K562 (cell line): Measurements from ENCODE around the gene ZFR2. TPM values are rescaled to one million over a fixed set of nuclear protein-coding genes. Genes with fewer than 3 reads are reported as not detected.
A peak's percentile ranks its signal among the peaks of the same experiment; 100 is the strongest.

Experiments
- CEBPB ChIP-seq: fragments of 450-650 bp; IDR thresholded peaks from 2 replicates; pipeline ENCODE4 v1.6.1; 2016; ENCODE audit warnings: missing genetic modification characterization, missing compliant biosample characterization
- CHD1 ChIP-seq: fragments of 200-600 bp; sonication (generic); IDR thresholded peaks from one replicate; pipeline ENCODE4 v1.6.1; 2012; ENCODE audit warnings: mild to moderate bottlenecking, moderate library complexity, low read length, inconsistent platforms
- CSDE1 ChIP-seq, 2 experiments: fragments of 450-650 bp; IDR thresholded peaks; 2 replicates each; pipeline ENCODE4 v1.6.1; 2016; ENCODE audit warnings: mild to moderate bottlenecking in 1 of 2
- EP400 ChIP-seq: fragments of 450-650 bp; IDR thresholded peaks from 2 replicates; pipeline ENCODE4 v1.6.1; 2017; ENCODE audit warnings: antibody characterized with exemption, mild to moderate bottlenecking, moderate library complexity
- FOXA3 ChIP-seq, 2 experiments: fragments of 450-650 bp in 1 of 2; sonication (generic) in 1 of 2; formaldehyde crosslinking; IDR thresholded peaks in 1 of 2; conservative IDR thresholded peaks in 1 of 2; 2 replicates each; pipeline versions ENCODE4 v1.4.0 to v1.8.0; 2020 to 2022; ENCODE audit warnings: mild to moderate bottlenecking in 2 of 2, missing genetic modification reagents in 1 of 2
- IFI16 ChIP-seq: fragments of 250-450 bp; sonication (Bioruptor Pico); IDR thresholded peaks from 2 replicates; pipeline ENCODE4 v2.1.2; 2022; ENCODE audit warnings: mild to moderate bottlenecking, inconsistent platforms
- NELFE ChIP-seq: IDR thresholded peaks from 2 replicates; pipeline ENCODE4 v1.6.1; 2011; ENCODE audit warnings: mild to moderate bottlenecking; ENCODE audit not compliant: insufficient read depth, insufficient read length
- NR2C1 ChIP-seq, 2 experiments: fragments of 450-650 bp; IDR thresholded peaks; 2 replicates each; pipeline ENCODE4 v1.6.1; 2017; ENCODE audit warnings: mild to moderate bottlenecking in 2 of 2, antibody characterized with exemption in 1 of 2, inconsistent platforms in 1 of 2, missing compliant biosample characterization in 1 of 2, missing genetic modification characterization in 1 of 2
- PBX2 ChIP-seq, 2 experiments: IDR thresholded peaks in 1 of 2; conservative IDR thresholded peaks in 1 of 2; 2 replicates each; pipeline ENCODE4 v1.6.1; 2016; ENCODE audit warnings: low read depth in 2 of 2, mild to moderate bottlenecking in 1 of 2, missing compliant biosample characterization in 1 of 2, missing genetic modification characterization in 1 of 2, moderate library complexity in 1 of 2
- RFX5 ChIP-seq: IDR thresholded peaks from 2 replicates; pipeline ENCODE4 v1.6.1; 2011; ENCODE audit warnings: low read depth, mild to moderate bottlenecking, improper control_type of control experiment, low read length
- SETDB1 ChIP-seq: IDR thresholded peaks from one replicate; pipeline ENCODE4 v1.6.1; 2012; ENCODE audit warnings: low read length, control low read depth, inconsistent platforms
- STAT6 ChIP-seq: sonication (generic); formaldehyde crosslinking; IDR thresholded peaks from 2 replicates; pipeline ENCODE4 v1.8.1; 2023; ENCODE audit warnings: mild to moderate bottlenecking, missing genetic modification reagents
- TAL1 ChIP-seq: fragments of 450-650 bp; IDR thresholded peaks from 2 replicates; pipeline ENCODE4 v1.6.1; 2016; ENCODE audit warnings: mild to moderate bottlenecking
- ZNF184 ChIP-seq: sonication (generic); formaldehyde crosslinking; IDR thresholded peaks from 2 replicates; pipeline ENCODE4 v1.5.0; 2020; ENCODE audit warnings: missing genetic modification reagents
- ZNF398 ChIP-seq: fragments of 250-450 bp; sonication (Bioruptor Pico); IDR thresholded peaks from 2 replicates; pipeline ENCODE4 v1.8.0; 2021; ENCODE audit warnings: moderate library complexity, mild to moderate bottlenecking, inconsistent platforms
- polyA plus RNA-seq, 8 experiments: library from polyadenylated mRNA; depleted of rRNA in 4 of 8; stranded (reverse) in 5 of 8; unstranded in 3 of 8; fragments of >200 nt; fragmentation: Nextera tagmentation in 2 of 8; fragmentation: Illumina TruSeq in 1 of 8; extraction: Ambion mirVana in 2 of 8; extraction: Trizol in 1 of 8; gene quantifications; 2 replicates each; pipeline versions ENCODE4 v1.2.1 to v1.2.3, GENCODE V29; 2011 to 2014; ENCODE audit warnings: inconsistent platforms in 1 of 8, missing spikeins in 1 of 8
- total RNA-seq, 7 experiments: library from RNA; depleted of rRNA in 6 of 7; stranded (reverse); fragments of >200 nt in 6 of 7; fragmentation: Illumina TruSeq in 2 of 7; extraction: Trizol in 2 of 7; gene quantifications; 2 replicates each; pipeline versions ENCODE4 v1.2.1 to v1.2.3, GENCODE V29; 2011 to 2021; ENCODE audit warnings: low replicate concordance in 1 of 7

The ZFR2 gene
- total and polyA plus RNA-seq, 9 of the 15 experiments (the other 6 are each of a cell fraction or from before 2014, with no cell fraction given): 0.03 to 0.59 (median 0.07) TPM; not detected in 6

- no peak for TF ChIP-seq ZNF398 (CRISPR knock-in tag)
- peak; percentile 78 for TF ChIP-seq EP400
- no peak for TF ChIP-seq CSDE1 (IDR thresholded peaks at IDR 0.05)
- no peak for TF ChIP-seq PBX2 (CRISPR knock-in tag; IDR thresholded peaks at IDR 0.05; ENCODE audit: low read depth)
- TF ChIP-seq PBX2 (tag; conservative IDR thresholded peaks at IDR 0.05; ENCODE audit: low read depth): no peak
- TF ChIP-seq CEBPB (tag): no peak
- no peak for TF ChIP-seq NELFE
- TF ChIP-seq NR2C1 (IDR thresholded peaks at IDR 0.05): peak; percentile 55
- TF ChIP-seq NR2C1 (tag; IDR thresholded peaks at IDR 0.05): peak; percentile 70
- TF ChIP-seq TAL1: peak; percentile 7; the same call in 1 of the 2 replicates
- TF ChIP-seq STAT6 (CRISPR knock-in tag): peak; percentile 85; the same call in 1 of the 2 replicates
- TF ChIP-seq RFX5: no peak
- TF ChIP-seq FOXA3 (CRISPR knock-in tag; conservative IDR thresholded peaks at IDR 0.05 in 1 of 2, IDR thresholded peaks at IDR 0.05 in 1 of 2): no peak
- no peak for TF ChIP-seq CHD1
- no peak for TF ChIP-seq SETDB1
- TF ChIP-seq IFI16 (CRISPR knock-in tag): no peak
- no peak for TF ChIP-seq ZNF184 (CRISPR knock-in tag)
Observed at GRCh38 chr19:3761382-3762129, 107.3 kb downstream of the ZFR2 start, which contains the start of gene APBA3 (continued).
